Dedifferentiated amniotic fluid mesenchymal stem cell (primary cell): ENCODE results near the gene ANKDD1A.

Experiments
- DNase-seq: peaks from one replicate; pipeline ENCODE4 v3.0.0-alpha.2; 2016; ENCODE audit errors: extremely low spot score

The ANKDD1A gene

DNA sequence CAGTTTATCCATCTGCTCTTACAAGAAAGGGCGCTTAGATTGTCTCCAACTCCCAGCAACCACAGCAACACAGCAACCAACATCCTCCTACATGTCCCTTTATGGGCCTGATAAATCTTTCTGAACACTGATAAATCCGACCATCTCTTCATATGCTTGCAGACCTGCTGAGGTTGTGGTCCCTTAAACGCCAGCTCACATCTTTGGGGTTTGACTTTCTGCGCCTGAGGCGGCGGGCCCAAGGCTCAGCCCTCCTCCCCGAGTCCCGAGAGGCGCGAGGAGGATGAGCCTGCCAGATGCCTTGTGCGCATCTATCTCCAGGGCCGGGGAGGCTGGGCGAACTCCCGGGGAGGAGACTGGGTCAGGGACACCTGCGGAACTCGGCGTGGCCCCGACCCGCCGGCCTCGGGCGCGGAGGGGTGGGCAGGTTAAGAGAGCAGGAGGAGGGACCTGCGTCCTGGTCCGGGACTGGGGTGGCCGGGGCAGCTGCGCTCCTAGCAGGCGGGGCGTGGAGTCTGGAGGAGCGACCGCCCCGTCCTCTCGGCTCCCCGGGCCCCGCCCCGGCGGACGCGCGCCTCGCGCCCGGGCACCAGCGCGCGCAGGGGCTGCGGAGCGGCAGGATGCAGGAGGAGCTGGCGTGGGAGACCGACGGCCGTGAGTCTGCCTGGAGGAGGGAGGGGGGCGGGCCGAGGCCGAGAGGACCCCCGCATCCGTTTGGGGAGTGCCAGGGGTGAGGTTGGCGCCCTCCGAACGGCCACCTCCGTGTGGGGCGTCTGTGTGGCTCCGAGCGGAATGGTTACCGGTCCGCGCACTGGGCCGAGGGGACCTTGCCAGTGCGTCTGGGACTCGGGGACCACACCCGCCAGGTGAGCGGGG is at the start of gene ANKDD1A:
ANKDD1A (plus strand) TSS at position 592 of the 876 bp plus-strand sequence; CDS start at position 621, 29 bp downstream.
- no peak for DNase-seq

GRCh38 chr15:64861960-64862359 is 49.7 kb upstream of the ANKDD1A start:
- DNase-seq: no peak

DNA sequence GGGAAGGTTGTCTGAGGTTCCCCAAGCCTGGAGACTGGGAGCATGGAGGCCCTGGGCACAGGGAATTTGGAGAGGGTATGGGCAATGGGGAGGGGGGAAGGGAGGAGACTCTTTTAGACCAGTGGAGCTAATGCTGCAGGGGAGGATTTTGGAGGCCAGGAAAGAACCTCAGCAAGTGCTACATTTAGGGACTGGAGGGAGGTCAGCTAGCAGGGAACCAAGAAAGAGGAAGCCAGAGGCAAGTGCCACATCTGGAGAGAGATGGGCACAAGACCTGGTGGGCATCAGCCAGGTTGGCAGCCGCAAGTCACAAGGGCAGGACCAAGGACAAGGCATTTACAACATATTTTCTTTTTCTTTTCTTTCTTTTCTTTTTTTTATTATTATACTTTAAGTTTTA is 49.3 kb upstream of the ANKDD1A start:
- DNase-seq: no peak

GRCh38 chr15:64864068-64864467 is 47.6 kb upstream of the ANKDD1A start:
- no peak for DNase-seq

DNA sequence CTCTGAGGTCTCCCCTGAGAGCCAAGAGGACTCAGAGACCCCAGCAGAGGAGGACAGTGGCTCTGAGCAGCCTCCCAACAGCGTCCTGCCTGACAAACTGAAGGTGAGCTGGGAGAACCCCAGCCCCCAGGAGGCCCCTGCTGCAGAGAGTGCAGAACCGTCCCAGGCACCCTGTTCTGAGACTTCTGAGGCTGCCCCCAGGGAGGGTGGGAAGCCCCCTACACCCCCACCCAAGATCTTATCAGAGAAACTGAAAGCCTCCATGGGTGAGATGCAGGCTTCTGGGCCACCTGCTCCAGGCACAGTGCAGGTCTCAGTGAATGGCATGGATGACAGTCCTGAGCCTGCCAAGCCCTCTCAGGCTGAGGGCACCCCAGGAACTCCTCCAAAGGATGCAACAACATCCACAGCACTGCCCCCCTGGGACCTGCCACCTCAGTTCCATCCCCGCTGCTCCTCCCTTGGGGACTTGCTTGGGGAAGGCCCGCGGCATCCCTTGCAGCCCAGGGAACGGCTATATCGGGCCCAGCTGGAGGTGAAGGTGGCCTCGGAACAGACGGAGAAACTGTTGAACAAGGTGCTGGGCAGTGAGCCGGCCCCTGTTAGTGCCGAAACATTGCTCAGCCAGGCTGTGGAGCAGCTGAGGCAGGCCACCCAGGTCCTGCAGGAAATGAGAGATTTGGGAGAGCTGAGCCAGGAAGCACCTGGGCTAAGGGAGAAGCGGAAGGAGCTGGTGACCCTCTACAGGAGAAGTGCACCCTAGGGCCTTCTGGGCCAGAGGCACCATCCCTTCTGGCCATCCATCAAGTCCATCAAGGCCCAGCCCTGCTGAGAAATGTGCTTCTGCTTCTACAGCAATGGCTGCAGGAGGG is 46.3 kb upstream of the ANKDD1A start:
- no peak for DNase-seq

- DNase-seq: peak; percentile 68
Measured at GRCh38 chr15:64865998-64866520, 45.6 kb upstream of the ANKDD1A start.

DNA sequence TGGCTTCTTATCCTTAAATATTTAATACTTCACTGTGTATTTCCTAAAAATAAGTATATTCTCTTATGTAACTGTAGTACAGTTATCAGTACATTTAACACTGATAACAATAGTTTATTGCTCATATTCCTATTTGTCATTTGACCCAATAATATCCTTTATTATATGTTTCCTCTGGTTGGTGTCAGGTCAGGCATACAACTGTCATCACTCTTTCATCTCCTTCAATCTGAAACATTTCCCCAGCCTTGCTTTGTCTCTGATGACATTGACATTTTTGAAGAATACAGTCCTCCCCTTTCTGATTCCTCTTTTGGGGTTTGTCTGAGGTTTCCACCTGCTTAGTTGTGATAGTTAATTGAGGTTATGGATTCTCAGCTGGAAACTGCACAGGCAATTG is 42.2 kb upstream of the ANKDD1A start:
- no peak for DNase-seq

DNA sequence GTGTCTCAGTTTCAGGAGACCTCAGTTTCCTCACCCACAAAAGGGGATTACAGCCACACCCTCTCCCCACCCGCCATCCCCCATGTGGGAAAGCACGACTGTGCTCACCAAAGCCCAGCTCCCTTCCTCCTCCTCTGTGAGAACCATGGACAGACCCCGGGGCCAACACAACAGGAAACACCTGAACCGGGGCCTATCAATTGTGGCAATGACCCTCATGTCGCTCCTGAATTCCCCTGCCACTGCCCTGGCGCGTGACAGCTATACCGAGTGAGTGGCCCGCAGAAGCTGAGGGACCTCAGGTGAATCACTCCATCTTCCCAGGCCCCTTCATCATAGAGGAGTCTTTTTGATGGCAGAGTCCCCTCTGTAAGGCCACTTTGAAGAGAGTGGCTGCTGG is 41.3 kb upstream of the ANKDD1A start:
- no peak for DNase-seq

- no peak for DNase-seq
Measured at GRCh38 chr15:64875641-64876223, 36.0 kb upstream of the ANKDD1A start.

DNA sequence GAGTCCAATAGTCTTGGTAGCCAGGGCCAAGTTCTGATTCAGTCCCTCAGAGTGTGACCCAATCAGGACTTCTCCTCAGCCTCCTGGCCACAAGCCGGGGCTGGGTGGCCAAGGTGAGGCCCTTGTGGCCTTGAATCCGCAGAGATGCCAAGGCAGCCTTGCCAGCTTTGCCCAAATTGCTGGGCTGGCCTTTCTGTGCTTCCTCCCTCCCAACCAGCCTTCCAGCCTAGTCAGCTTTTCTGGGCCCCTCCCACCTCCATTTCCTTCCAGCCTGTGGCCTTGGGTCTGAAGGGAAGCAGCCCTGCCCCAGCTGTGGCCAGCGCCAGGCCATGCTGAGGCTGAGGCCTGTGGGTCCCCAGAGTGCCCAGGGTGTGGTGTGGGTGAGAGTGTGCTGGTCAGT is 34.3 kb upstream of the ANKDD1A start:
- no peak for DNase-seq

GRCh38 chr15:64878705-64879104 is 33.0 kb upstream of the ANKDD1A start:
- DNase-seq: no peak

- DNase-seq: no peak
Measured at GRCh38 chr15:64883100-64883581, 28.6 kb upstream of the ANKDD1A start.

DNA sequence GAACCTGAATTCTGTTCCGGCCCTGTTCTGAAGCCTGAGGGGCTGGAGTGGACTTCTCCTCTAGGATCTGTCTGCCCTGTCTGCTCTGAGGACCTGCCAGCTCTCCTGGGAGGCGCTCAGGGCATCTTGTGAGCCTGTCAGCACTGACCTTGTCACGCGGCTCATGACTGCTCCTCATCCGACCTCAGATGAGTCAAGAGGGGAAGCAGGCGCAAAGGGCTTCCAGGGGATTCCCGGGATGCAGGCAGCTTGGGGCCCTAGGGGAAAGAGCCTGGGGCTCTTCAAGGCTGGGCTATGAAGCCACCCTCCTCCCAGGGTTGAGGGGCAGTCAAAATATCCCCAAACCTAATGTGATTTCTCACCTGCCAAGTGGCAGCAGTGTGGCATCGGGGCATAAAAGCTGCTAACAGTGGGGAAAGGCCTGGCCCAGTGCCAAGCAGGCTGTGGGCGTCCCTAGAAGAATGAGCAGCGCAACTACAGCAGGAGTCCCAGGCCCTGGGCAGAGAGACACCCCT is 27.6 kb upstream of the ANKDD1A start:
- peak; percentile 49 for DNase-seq

DNA sequence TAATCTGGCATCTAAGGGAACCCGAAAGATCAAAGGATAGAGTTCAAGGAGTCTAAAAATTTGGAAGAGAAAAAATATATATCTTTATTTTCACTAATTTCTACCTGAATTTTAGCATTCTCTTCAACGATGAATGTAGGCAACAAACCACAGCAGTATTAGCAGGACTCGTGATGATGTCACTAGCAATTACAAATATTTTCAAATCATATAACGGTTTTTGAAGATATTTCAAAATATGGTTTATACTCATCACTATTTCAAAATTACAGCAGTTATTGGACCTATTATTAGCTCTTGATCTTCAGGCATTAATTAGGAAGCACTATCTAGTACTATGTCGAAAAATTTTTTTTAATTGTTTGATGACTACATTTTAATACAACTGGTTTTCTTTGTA is 27.0 kb upstream of the ANKDD1A start:
- DNase-seq: no peak

GRCh38 chr15:64888336-64888735 is 23.4 kb upstream of the ANKDD1A start:
- DNase-seq: no peak

- DNase-seq: no peak
Measured at GRCh38 chr15:64891561-64891960, 20.1 kb upstream of the ANKDD1A start.

- no peak for DNase-seq
Measured at GRCh38 chr15:64892847-64893403, 18.8 kb upstream of the ANKDD1A start.

DNA sequence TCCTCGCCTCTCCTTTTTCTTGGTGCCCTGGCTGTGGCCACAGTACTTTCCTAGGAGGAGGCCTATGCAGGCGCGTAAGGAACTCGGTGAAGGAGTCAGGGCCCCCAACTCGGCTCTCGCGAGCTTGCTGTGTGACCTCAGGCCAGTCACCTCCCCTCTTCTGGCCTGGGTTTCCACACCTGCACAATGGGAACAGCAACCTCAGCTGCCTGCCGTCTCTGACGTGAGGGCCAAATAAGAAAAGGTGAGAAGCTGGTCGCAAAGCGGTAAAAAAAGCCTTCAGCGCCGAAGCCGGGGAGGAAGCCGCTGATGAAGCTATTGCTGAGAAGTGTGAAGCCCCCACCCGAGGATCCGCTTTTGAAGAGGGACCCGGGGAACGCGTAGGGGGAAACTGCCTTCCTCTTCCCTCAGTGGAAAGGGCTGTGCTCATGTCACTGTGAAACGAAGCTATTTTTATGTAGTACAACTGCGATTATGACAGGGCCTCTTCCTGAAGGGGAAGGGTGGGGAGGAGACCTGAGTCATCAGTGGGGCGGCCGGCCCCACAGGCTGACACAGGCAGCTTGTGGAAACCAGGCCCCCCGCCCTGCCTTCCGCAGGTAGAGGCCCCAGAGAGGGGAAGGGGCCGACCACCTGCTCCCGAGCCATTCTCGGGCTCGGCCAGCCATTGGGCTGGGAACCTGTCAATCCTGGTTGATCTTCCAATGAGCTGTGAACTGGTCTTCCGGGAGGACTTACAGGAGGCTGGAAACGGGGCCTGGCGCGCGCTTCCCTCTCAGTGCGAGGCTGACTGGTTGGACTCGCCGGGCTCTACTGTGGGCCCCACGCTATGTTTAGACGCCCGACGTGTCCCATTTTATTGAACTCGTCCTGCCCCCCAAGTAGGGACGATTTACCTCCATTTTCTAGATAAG is 18.0 kb upstream of the ANKDD1A start:
- peak; percentile 81 for DNase-seq

DNA sequence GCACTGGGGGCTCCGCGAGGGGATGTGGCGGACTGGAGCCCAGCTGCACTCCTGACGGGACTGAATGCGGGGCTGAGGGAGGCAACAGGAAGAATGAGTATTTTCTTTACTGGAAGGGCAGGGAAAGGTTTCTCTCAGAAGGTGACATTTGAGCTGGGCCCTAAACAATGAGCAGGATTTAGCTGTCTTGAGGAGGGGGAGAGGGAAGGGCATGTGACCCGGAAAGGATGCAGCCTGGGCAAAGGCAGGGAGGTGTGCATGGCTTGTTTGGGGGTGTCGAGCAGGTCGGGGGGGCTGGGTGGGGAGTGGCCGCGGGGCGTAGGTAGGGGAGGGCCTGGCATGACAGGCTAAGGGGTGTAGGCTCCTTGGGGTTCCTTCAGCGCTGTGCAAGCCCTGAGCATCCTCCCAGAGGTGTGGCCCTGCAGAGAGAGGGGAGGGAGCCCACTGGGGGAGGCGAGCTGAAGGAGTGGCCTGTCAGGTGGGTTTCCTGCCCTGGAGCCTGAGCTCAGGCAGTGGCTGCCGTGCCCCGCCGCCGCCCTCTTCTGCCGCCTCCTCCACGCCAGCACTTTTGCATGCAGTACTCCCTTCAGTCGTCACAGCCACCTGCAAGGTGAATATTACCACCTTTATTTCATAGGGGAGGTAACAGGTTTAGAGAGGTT is 17.2 kb upstream of the ANKDD1A start:
- no peak for DNase-seq
